ENCODE results near the gene PARVG.

Gene PARVG

DNA sequence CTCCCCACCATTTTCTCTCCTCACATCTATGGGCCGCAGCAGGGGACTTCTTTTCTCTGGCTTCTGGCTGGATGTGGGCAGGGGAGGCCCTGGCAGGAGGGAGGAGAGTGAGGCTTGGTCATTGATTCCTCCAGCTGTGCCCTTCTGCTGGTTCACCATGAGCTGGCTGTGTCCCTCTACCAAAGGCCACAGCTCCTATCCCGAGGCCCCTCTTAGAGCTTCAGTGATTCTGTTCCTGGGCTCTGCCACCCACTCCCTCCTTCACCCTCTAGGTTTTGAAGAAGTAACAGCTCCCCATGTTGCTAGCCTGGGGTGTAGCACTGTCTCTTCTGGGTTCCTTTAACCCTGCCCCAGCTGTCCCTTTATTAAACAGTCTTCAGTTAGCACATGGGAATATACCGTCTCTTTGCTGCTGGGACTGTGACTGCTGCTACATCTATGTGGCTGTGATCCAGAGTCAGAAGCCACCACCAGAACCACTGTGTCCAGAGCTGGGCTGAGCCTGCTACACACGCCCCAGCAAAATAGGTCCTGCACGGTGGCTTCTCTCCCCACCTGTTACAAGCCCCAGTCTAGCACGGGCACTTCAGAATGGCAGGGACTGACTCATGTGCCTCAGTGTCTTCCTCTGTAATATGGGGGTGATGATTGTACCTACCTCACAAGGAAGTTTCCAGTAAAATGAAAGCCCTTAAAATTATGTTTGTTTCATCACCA is 578 bp upstream of the PARVG start:
- no peak for DNase-seq (ENCODE audit: low read depth in 2 of 3, low spot score in 2 of 3)

DNA sequence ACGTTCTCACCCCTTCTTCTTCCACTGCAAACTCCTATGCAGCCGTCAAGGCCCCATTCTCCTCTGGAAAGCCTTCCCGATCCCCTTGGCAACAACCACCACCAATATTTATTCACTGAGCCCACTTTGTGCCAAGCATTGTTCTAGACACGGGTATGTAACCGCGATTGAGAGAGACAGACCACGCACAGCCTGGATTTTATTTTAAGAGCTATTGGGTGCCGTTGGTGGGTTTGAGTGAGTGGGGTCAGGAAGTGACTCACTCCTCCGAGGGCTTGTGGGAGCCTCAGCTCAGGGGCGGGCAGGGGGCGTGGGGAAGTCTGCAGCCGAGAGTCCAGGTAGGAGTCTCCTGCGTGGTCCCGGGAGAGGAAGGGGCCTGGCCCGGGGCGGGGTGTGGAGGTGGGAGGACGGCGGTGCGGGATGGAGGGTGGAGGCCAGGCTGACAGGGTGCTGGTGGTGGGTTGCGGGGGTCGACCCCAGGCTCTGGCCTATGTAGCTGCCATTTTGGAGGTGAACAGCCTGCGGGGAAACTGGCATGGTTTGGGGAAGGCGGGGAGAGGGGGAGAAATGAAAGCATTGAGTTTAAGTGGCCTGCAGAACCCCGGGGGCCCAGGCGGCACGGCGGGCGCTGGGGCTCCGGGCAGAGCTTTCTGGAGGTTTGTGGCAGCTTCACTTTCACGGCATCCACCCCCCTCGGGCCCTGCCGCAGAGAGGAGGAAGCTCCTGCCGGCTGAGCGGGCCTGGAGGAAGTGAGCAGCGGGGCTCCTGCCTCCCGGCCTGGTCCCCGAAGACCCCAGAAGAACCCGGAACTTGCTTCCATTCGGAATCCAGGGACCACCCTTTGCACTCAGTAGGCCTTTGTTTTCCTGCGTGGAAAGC is 547 bp downstream of the PARVG start:
- peak; percentile 20 to 31 (median 29) for DNase-seq (ENCODE audit: low read depth in 2 of 3, low spot score in 2 of 3)

DNA sequence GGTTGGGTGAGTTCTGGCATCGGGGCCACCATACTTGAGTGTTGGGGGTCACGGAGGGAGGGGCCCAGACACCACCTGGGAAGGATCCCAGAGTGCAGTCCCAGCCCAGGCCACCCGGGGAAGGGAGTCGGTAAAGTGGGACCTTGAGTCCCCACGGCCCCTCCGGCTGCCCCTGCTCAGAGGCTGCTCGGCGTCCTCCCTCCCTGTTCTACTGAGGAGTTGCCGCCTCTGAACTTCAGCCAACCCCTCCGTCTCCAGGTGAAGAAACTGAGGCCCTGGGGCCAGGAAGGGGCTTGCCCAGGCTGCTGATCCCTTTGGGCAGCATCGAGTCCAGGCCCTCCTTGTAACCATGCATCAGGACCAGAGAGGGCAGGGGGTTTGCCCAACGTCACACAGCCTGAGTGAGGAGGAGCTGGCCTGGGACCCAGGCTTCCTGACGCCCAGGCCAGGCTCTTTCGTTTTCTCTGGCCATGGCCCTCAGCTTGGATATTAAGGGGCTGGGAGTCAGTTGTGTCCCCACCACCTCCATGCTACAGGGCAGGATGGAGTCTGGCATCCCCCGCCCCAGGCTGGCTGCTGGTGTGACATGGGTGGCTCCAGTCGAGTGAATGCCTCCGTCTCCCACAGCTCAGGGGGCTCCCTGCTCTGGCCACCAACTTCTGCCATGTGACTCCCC is 1.3 kb downstream of the PARVG start:
- DNase-seq (ENCODE audit: low read depth in 2 of 3, low spot score in 2 of 3): peak in 1 of 3 experiments; percentile 21

DNA sequence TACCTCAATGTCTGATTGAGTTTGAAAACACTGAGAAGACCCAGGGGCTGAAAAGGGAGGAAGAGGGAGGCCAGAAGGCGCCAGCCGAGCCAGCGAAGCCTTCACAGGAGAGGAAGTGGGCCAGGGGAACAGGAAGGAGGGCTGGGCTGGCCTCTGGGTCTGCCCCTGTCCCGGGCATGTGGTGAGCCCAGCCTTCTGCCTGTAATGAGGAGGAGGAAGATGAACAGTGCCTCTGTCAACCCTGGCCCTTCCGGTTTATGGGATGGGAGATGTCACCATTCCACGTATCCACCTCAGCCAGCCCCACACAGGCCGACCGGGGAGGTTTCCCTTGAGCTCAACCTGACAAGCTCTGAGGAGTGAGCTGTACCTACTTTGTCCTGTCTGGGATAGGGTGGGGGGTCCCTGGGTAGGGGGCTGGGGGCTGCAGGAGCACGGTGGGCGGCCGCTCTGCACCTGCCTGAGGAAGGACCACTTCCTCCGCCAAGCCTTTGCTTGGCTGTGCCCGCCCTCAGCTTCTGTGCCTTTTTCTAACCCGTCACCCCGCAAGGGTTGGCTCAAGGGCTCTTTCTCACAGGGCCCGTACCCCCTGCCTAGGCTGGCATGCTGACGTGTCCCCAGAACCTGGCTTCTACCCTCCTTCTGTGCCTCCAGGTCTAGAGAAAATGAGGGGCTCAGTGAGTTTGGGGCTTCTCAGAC is 2.0 kb downstream of the PARVG start:
- peak; percentile 5 to 29 (median 26) for DNase-seq (ENCODE audit: low read depth in 2 of 3, low spot score in 2 of 3)

DNA sequence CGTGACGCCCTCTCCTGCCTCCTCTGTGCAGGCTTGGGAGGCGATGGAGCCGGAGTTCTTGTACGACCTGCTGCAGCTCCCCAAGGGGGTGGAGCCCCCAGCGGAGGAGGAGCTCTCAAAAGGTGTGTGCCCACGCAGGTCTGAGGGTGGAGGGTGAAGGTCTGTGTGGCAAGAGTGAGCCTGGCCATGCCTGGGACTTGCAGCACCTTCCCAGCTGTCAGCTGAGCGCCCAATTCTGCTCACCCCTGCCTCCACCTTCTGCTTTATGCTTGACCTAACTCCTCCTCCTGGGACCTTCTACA is 2.5 kb downstream of the PARVG start:
- DNase-seq (ENCODE audit: low read depth in 2 of 3, low spot score in 2 of 3): no peak

DNA sequence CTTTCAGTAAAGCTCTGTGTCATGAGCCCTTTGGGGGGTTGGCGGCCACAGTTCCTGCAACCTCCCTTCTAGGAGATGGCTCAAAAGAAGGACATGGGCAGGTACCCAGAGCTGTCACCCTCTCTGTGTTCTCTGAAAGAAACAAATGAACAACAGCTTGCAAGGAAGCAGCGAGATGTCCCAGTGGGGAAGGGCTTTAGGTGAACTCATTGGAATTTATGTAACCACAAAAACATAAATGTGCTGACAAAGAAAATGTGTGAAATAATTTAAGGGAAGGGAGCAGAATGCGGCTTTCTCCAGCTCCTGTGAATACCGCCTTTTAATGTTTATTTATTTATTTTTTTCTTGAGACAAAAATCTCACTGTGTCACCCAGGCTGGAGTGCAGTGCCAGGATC is 3.3 kb downstream of the PARVG start:
- DNase-seq (ENCODE audit: low read depth in 2 of 3, low spot score in 2 of 3): no peak

DNA sequence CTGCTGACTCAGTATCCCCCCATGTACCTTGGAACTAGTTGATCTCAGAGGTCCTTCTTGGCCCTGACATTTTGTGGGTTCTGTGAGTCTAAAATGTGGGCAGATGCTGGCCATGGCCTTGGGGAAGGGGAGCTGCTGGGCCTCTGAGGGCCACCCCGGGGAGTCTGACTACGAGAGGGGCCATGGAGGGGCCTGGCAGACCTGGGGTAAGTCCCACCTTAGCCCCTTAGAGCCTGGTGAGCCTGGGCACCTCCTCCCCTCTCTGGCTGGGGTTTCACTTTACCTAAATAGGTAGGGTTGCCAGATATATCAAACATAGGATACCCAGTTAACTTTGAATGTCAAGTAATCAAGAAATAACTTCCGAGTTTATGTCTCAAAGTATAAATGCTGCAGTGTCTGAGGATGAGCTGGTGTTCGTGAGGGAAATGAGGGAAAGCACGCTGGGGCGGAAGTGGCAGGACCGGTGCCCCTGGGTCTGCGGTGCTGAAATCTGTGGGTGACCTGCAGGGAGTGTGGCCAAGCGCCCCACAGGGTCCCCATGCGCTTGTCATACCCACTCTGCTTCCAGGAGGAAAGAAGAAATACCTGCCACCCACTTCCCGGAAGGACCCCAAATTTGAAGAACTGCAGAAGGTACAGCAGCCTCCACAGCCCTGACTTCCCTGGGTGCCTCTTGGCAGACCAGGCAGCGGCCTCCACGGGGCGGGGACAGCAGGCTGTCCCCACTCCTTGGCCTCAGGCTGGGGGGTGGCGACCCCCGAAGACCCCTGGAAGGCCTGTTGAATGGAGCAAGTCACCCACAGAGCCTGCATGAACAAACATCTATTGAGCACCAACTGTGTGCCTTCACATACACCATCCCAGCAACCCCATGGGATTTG is 4.8 kb downstream of the PARVG start:
- DNase-seq (ENCODE audit: low read depth in 2 of 3, low spot score in 2 of 3): no peak

DNA sequence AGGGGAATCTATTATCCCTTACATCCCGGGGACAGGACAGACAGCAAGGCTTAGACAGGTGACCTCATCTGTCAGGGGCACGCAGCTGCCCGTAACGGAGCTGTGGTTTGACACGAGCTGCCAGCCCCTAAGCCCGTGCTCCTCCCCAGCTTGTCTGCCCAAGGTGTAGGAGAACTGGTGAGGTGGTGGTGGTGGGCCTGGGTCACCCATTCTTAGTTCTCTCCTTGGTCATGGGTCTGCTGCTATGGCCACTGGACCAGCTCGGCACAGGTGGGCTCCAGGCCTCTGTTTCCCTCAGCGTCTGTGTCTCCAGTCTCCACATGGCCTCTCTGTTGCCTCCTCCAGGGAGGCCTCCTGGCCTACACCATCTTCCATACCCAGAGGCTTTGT is 5.4 kb downstream of the PARVG start:
- no peak for DNase-seq (ENCODE audit: low read depth in 2 of 3, low spot score in 2 of 3)

DNA sequence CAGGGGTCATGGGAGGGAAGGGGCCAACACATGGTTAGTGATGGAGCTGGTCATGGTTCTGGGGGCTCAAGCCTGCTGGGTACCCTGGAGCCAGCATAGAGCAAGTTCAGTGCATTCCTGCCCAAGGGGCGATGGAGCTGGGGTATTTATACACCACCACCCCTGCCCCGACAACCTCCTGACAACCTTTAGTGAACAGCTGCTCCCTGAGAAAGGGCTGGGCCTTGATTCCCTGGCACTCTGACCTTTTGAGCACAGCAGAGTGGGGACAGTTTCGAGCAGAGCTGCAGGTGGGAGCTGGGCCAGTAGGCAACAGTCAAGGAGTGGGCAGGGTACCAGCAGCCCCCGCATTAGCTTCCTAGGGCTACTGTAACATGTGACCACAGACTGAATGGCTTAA is 6.0 kb downstream of the PARVG start:
- no peak for DNase-seq (ENCODE audit: low read depth in 2 of 3, low spot score in 2 of 3)

DNA sequence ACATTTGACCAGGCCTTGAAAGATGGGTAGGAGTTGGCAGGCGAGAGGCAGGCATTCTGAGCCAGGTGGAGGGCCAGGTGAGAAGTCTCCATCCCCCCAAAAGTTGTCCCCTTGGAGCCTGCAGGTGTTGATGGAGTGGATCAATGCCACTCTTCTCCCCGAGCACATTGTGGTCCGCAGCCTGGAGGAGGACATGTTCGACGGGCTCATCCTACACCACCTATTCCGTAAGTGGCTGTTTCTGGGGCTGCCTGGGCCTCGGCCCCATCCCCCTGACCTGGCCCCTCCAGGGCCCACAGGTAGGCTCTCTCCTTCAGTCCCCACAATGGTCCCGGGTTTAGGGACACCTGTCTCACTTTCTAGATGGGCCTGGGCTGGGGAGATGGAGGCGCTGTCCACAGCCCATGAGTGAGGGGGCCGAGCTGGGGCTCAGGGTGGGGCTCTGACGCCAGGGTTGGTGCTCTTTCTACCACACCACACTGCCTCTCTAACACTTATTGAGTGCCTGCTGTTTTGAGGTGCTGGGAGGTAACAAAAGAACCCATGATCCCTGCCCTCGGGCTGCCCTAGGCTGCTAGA is 7.0 kb downstream of the PARVG start:
- no peak for DNase-seq (ENCODE audit: low read depth in 2 of 3, low spot score in 2 of 3)

DNA sequence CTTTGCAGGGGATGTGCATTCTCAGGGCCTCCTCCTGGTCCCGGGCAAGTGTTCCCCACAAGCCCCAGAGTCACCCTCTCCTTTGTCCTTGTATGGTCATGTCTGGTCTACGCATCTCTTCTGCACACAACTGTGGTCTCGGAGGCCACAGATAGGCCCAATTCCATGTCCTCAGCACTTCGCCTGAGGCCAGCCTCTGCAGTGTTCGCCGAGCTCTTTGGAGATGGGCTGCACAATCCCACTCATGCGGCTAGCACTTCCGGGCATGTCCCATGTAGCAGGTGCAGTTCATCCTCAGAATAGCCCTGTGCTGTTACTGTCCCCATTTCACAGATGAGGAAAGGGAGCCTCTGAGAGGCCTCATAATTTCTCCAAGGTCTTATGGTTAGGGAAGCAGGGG is 7.6 kb downstream of the PARVG start:
- DNase-seq (ENCODE audit: low read depth in 2 of 3, low spot score in 2 of 3): no peak

DNA sequence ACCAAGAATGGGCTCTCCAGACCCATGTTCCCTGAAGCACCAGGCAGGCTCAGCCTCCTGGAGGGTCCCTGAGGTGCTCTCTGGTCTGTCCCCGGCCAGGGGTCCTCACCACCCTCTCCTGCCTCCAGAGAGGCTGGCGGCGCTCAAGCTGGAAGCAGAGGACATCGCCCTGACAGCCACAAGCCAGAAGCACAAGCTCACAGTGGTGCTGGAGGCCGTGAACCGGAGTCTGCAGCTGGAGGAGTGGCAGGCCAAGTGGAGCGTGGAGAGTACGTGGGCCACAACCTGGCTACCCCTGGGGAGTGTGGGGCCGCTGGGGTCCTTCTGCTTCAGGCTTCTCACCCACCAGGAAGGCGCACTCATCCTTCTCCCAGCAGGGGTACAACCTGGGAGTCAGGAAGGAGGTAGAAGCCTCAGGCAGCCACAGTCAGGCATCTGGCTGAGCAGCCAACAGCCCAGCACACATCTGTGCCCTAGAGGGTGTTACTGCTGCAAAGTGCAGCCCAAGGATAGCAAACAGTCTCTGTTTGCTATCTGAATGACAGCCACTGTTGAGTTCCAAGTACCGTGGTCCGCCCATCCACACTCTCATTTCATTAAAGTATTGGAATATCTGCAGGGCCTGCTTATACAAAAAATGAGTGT is 8.4 kb downstream of the PARVG start:
- no peak for DNase-seq (ENCODE audit: low read depth in 2 of 3, low spot score in 2 of 3)

DNA sequence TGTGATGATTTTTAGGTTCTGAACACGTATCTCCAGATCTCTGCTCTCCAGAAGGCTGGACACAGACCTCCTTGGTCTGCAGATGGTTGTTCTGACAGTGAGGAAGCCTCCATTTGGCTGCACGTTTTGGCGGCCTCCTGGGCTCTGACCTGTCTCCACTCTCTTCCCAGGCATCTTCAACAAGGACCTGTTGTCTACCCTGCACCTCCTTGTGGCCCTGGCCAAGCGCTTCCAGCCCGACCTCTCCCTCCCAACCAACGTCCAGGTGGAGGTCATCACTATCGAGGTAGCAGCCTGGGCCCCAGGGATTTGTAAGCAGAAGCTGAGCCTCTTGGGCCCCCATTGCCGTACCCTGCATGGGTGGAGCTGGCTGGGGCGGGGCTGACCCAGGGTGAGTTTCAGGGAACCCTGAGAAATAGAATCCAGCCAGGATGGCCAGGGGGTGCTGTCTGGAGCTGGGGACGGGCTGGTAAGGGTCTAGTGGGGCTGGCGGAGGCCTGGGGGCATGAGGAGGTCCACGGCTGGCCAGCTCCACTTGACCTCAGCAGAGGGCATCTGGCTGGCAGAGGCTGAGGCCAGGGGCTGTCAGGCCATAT is 9.8 kb downstream of the PARVG start:
- DNase-seq (ENCODE audit: low read depth in 2 of 3, low spot score in 2 of 3): no peak

DNA sequence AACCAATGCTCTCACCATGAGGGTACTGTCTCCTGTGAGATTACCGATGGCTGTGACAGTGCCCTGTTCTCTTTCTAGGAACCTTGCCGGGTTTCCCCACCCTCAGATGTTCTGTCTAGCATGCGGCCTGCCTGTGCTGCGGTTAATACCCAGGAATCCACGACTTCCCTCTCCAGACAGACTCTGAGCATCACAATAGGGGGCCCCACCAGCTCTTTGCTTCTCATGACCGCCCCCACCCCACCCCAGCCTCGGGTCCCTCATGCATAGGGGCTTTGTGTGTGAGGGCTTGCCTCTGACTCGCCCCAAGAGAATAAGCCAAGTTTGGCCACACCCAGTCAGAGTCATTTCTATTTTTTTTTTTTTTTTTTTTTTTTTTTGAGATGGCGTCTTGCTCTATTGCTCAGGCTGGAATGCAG is 10.3 kb downstream of the PARVG start:
- DNase-seq (ENCODE audit: low read depth in 2 of 3, low spot score in 2 of 3): peak; percentile 18 to 43 (median 19)

DNA sequence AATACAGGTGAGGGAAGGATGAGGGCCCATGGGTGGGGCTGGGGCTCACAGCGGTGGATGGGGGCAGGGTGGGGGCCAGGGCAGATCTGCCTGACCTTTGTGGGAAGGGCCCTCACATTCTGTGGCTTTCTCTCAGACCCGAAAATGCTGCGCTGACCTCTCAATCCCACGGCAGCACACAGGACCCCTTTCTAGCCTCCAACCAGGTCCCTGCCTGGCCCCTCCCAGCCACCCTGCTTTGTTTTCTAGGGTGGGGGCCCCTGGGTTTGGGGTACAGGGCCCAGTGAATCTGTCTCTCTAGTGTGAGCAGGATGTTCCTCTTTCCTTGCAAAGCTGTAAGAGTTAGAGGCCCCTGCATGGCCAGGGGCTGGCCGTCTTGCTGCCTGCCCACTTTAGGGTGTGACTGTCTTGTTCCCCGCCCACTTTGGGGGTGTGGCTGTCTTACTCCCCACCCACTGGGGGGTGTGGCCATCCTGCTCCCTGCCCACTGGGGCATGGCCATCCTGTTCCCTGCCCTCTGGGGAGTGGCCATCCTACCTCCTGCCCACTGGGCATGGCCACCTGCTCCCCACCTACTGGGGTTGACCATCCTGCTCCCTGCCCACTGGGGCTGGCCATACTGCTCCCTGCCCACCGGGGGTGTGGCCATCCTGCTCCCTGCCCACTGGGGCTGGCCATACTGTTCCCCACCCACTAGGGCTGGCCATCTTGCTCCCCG is 11.5 kb downstream of the PARVG start:
- DNase-seq (ENCODE audit: low read depth in 2 of 3, low spot score in 2 of 3): peak in 2 of 3 experiments; percentile 19 to 27

DNA sequence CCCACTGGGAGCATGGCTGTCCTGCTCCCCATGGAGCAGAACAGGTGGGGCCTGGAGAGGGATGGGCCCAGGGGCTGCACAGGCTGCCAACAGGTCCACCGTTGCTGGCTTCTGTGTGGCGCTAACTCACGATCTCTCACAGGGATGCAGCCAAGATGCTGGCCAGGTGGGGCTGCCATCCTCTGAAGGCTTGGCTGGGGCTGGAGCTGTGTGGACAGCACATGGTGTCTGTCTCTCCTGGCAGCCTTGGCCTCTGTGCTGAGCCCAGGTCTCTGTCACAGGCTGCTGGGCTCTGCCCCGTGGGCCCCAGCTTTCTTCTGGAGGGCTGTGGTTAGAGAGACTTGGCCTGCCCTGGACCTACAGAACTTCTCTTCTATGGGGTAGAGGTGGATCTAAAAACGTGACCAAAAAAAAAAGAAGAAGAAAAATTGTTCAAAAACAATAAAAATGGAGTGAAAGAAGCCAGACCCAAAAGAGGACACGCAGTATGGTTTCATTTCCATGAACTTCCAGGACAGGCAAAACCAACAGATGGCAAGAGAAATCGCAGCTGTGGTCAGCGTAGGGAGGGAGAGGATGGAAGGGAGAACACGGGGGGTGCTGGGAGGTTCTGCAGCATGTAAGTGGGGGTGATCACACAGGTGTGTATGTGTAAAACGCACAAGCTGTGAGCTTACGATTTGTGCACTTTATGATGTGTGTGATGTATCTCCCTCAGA is 12.2 kb downstream of the PARVG start:
- DNase-seq (ENCODE audit: low read depth in 2 of 3, low spot score in 2 of 3): no peak

DNA sequence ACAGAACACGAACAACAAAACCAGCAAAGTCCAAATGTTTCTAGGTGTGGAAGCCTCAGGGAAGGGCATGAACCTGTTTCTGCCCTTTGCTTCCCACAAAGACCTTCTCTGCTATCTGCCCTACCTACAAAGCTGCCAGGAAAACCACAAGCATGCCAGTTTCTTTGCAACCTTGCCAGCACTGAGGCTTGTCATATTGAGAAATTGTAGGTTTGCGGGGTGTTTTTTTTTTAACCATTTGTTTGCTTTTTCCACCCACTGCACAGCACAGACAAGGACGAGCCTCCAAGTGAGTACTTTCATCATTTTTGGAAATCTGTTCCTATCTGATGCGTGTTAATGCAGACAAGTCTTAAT is 12.8 kb downstream of the PARVG start:
- no peak for DNase-seq (ENCODE audit: low read depth in 2 of 3, low spot score in 2 of 3)

DNA sequence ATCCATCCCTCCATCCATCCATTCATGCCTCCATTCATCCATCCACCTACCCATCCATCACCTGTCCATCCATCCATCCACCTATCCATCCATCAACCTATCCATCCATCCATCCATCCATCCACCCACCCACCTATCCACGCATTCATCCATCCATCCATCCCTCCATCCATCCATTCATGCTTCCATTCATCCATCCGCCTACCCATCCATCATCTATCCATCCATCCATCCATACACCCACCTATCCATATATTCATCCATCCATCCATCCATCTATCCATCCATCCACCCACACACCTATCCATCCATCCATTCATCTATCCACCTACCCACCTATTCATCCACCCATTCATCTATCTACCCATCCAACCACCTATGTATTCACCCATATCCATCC is 13.8 kb downstream of the PARVG start:
- DNase-seq (ENCODE audit: low read depth in 2 of 3, low spot score in 2 of 3): no peak

Data from activated CD8-positive, alpha-beta memory T cell treated with anti-CD3 and anti-CD28 coated beads for 48 hours (primary cell).